SW480 (cell line): ENCODE results near the gene HDAC8.
"Not testable (repeated sequence)": the region's sequence is repeated elsewhere in the genome, so short reads cannot be mapped to it uniquely, and the experiment has no call there.

ENCODE experiments used
- DNase-seq: peaks from one replicate; pipeline ENCODE4 v3.0.0-alpha.2; 2016; ENCODE audit warnings: low spot score

Gene HDAC8

DNA sequence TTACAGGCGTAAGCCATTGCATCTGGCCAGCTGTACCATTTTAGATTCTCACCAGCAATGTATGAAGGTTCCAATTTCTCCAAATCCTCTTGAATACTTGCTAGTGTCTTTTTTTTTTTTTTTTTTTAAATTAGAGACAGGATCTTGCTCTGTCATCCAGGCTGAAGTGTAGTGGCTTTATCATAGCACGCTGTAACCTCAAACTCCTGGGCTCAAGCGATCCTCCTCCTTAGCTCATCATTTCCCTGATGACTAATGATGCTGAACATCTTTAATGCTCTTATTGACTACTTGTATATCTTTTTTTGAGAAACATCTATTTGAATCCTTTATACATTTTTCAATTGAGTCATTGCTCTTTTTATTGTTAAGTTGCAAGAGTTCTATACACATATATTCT is 40.3 kb downstream of the HDAC8 start:
- no peak for DNase-seq

DNA sequence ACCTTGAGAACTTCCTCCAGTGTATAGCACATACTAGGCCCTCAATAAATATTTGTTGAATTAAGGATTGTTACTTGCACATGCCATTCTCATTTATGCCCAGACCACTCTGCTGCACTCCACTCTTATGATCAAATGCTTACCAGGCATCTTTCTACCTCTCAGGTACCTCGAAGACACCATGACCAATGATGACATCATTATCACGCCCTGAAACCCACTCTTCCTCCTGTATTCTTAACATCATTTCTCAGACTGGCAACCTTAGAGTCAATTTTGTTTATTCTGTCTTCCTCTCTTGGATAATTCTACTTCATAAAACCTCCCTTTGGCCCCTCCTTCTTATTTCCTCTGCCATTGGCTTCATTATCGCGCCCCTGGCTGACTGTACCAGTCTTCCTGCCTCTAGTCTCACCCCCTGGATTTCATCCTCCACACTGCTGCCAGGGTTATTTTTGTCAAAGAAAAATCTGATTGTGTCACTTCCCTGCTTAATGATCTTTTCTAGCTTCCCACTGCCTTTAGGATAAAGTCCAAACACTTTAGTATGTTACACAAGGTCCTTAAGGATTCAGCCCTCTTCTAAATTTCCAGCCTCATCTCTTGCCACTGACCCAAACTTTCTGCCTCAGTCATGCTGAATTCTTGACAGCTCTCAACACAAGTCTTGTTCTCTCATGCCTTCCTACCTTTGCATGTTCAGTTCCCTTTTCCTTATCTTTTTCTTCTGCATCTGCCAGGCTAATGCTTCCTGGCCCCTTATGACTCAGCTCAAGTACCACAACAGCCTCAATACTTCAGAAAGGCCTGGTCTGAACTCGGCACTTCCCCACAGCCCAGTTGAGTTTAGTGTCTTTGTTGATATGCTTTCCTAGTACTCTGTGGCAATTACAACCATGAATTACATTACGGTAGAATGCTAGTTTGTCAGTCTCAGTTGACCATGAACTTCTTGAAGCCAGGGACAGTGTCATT is 45.8 kb downstream of the HDAC8 start:
- no peak for DNase-seq

DNA sequence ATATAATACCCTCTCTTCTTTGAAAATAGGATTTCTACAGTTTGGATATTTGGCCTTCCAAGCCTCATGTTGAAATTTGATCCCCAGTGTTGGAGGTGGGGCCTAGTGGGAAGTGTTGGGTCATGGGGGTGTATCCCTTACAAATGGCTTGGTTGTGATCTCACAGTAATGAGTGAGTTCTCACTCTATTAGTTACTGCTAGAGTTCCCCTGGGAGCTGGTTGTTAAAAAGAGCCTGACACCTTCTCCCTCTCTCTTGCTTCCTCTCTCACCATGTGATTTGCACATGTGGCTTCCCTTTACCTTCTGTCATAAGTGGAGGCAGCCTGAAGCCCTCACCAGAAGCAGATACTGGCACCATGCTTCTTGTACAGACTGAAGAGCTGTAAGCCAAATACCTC is 73.9 kb downstream of the HDAC8 start:
- DNase-seq: no peak

DNA sequence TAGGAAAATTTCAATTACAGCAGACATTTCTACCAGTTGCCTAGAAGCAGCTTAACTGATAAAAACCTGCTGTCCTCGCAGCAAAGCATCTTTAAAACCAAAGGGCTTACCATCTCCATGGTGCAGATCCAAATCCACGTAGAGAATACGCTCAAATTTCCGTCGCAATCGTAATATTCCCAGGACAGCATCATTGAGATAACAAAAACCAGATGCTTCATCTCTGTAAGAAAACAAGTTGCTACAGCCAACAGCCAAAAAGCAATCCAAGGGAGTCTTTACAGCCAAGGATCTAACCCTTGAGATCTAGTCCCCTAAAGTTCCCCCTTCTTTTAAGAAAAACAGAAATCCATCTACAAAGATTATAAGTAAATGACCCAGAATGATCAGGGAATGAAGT is 77.6 kb downstream of the HDAC8 start:
- no peak for DNase-seq

DNA sequence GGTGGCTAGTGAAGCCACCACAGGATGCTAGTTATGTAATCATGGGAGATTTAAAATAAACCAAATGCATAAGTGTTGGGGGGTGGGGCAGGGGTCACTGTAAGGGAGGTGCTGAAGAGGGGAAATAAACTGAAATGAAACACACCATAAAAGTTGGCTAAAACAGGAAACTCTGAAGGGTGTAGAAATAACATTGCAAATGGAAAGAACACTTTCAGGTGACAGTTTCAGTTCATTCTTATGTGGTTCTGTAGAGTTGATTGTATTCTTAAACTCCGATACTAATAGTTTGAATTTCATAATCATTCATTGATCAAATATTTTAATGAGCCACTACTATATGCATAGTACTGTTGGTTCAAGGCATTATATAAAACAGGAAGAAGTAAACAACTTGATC is 80.1 kb downstream of the HDAC8 start:
- DNase-seq: no peak

DNA sequence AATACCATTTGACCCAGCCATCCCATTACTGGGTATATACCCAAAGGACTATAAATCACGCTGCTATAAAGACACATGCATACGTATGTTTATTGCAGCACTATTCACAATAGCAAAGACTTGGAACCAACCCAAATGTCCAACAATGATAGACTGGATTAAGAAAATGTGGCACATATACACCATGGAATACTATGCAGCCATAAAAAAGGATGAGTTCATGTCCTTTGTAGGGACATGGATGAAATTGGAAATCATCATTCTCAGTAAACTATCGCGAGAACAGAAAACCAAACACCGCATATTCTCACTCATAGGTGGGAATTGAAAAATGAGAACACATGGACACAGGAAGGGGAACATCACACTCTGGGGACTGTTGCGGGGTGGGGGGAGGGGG is 82.4 kb downstream of the HDAC8 start:
- not testable (repeated sequence) for DNase-seq

DNA sequence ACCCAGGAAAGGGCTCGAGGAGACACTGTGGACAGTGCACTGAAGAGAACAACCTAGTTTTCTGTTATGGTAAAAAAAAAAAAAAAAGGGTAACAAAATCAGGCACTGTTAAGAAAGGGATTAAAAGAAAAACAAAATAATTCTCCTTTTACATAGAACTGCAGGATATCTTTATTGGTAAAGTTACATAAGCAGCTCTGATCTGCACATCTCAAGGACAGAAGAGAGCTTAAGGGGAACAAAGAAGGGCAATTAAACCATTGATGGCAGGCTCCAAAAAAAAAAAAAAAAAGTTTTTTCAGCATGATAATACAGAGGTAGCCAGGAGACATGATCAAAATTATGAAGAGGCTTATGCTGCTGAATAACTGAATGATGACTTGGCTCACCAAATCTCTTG is 85.0 kb downstream of the HDAC8 start:
- no peak for DNase-seq

DNA sequence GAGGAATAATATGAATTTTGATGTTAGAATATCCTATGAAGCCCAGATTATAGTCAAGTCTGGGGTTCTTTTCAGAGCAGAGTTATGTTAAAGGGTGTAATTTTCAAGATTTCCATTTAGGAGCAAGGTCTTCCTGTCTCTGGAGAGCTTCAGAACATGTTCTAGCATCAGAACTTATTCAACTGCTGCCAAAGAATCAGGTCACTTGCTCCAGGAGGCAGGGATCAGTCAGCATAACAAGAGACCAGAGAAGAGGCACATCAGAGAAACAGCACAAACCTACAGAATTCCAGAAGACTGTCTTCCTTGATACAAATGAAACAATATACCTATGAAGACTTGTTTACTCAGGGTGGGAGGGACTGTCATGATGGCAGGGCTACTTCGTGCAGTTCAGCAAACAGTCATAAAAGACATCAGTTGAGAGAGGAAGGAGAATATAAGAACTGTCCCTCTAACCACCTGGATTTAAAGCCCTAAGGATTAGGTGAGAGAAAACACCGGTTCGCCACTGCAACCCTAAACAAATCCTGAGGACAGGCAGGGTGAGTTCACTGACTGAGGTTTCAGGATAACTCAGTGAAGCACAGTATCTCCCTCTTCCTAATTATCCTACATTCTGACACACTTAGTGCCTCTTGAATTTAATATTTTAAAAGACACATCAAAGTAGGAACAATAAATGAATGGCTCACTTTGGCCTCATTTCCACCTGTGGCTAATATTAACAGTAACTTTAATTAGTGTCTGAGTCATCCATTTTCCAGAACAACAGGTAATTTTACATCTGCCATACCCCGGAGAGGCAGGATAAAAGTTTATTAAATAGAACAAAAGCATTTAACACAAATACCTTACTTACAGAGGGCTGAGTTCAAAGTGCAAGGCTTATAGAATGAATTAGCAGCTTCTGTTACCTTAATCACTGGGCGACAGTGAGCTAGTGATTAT is 93.0 kb downstream of the HDAC8 start:
- peak; percentile 7 for DNase-seq

DNA sequence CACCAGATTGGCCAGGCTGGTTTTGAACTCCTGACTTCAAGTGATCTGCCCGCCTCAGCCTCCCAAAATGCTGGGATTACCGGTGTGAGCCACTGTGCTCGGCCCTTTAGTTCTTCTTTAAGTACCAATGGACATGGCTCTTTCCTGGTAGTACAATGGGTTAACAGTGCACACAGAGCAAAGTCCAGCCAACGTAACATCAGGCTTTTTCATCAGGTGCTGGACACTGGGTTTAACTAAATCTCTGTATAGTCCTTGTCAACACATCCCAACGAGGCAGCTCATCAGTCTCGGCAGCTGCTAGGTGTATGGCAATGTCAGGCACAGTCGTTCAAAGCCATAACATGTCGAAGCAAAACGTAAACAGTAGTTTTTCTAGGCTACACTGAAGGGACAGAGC is 93.8 kb downstream of the HDAC8 start:
- DNase-seq: no peak

DNA sequence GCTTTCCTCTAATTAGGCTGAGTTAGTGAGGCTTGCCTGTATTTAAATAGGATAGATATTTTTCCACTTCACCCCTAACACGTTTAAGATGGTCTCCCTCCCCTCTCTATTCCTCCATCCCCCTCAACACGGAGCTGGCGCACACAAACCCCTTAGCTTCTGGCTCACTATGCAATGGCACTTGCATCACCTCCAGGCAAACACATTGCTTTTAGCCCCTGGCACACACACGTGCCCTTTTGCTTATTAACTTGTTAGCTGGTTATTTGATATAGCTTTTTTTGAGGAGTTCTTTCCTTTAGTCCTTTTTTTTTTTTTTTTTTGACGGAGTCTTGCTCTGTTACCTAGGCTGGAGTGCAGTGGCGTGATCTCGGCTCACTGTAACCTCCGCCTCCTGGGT is 94.3 kb downstream of the HDAC8 start:
- no peak for DNase-seq

DNA sequence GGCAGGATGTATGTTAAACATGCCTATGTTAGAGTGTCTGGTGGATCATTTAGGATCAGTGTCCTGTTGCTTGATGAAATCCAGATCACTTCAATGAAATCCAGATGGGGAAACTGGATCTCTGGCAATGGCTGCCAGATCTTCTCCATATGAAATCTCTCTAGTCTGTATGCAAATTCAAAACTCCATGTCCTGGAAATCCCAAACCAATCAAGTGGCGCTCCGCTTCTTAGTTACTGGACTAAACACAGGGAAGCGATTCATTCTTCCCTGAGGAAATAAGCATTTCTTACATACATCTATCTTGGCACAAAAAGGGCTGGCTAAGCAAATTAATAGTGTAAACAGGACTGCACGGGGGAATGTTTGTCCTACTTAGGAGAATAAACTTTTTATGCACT is 94.9 kb downstream of the HDAC8 start:
- no peak for DNase-seq

DNA sequence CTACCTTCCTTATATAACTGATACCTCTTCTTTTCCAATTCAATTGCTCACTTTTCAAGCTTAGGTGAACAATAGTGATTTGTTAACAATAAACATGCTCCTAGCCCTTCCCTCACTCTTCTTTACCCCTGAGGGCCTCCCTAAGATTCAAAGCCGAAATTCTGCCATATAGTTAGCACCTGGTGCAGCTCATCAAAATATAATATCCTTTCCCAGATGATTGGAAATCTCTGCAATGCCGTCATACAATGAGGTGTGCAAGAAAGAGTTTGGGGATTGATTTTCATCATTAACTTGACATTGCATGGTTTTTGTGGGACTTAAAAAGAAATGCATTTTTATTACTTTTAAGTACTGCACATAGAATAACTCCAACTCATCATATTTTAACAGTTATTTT is 95.3 kb downstream of the HDAC8 start:
- no peak for DNase-seq

DNA sequence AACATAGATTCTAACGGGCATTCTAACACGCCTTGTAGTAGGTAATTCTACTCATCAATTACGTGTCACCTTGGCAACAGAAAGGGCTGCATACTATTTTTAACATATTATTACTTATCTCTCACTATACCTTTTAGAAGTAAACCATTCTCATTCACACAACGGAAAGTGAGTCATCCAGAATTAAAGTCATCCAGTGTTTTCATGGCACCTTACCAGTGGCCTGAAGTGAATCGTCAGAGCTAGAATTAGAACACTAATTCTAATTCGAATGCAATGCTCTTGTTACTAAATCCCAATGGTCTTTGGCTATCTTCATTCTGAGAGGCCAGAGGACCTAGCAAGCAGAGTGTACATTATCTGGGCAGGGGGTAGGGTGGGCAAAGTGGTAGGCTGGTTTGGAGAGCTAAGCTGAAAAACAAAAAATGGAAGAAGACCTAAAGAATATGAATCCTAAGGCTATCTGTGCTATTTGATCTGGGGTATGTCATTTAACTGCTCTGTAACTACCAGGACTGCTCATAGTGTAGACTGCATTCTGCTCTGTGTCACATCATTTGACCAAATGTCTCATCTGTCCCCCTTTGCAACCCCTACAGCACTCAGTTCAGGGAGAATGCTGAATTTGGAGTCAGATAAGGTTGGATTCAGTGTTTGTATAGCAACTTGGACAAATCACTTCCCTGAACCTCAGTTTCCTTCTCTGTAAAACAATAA is 96.5 kb downstream of the HDAC8 start:
- no peak for DNase-seq

DNA sequence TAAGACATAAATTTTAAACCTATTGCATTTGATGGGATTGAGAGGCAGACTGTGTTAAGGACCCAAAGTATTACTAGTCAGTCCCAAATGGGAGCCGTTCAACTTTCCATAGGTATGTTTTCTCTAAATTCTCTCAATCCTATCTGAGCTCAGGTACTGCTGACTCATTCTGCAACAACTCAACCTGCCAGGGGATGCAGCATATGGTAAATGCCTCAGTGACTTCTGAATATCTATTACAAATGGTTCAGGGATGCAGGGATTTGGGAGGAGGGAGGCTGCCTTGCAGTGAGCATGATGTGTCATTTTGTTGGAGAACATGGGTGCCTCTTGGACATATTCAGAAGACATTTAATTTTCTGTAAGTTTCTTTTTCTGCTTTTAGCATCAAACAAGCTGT is 97.3 kb downstream of the HDAC8 start:
- DNase-seq: no peak

DNA sequence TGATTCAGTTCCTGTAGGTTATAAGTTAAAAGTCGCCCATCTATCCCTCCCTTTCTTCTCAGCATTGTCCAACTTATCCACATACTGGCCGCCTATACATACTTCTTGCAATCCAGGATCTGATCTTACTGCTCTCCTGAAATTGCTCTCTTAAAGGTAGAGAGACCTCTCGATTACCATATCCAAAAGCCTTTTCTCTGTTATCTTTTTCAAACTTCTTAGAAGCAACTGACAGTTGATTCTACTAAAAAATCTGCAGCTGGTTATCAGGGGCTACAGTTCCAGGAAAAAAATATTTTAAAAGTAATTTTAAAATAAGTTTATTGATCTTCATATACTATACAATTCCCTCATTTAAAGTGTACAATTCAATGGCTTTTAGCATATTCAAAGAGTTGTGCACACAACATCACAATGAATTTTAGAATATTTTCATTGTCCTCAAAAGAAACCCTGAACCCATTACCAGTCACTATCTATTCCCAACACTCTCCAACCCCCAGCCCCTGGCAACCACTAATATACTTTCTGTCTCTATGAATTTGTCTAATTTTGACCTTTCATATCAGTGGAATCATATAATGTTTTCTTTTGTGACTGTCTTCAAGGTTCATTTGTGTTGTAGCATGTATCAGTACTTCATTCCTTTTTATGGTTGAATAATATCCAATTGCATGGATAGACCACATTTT is 102.0 kb downstream of the HDAC8 start:
- DNase-seq: no peak

DNA sequence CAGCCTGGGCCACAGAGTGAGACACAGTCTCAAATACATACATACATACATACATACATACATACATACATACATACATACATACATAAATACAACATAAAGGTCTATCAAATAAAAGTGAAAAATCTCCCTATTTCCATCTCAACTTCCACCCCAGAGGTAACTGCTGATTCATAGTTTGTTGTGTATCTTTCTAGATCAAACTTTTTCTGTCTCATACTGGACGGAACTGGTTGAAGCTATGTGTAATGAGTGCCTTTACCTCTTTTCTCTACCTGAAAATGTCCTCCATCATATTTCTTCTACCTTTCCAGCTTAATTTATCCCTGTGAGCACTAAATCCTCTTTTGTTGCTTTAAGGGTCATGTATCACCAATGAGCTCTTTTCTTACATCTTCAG is 102.5 kb downstream of the HDAC8 start:
- DNase-seq: no peak

DNA sequence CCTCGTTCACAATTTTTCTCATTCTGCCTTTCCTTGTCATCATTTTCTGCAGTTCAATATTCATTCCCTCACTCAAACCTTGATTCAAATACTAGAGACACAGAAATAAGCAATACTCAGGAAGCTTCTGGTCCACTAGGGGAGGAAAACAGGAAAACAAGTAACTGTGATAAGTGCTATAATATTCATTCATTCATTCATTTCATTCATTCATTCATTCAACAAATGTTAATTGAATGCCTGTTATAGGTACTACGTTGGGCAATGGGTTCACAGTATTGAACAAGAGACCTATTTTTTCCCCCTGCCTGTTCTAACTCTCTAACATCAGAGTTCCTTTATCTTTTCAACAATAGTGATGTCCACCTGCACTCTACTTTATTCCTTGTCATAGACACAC is 104.0 kb downstream of the HDAC8 start:
- no peak for DNase-seq

DNA sequence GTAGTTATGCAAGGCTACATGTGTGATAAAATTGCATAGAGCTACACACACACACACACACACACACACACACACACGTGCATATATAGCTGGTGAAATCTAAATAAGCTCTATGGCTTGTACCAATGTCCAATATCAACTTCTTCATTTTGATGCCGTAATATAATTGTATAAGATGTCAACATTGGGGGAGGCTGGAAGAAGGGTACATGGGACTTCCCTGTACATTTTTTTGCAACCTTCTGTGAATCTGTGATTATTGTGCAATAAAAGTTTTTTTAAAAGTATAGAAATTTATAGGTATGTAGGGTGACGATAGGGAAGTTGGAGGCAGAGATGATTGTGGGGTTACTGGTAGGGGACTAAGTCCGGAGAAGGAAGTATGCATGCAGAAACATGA is 105.5 kb downstream of the HDAC8 start:
- DNase-seq: no peak

DNA sequence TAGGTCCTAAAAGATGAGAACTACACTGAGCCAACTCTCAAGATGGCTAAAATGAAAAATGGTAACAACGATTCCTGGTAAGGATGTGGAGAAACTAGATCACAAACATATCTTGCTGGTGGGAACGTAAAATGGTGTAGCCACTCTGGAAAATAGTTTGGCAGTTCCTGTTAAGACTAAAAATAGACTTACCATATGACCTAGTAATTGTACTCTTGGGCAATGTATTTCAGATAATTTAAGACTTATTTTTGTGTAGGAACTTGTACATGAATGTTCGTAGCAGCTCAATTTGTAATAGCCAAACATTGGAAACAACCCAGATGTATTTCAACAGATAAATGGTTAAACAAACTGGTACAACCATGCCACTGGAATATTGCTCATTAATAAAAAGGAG is 106.2 kb downstream of the HDAC8 start:
- DNase-seq: no peak

DNA sequence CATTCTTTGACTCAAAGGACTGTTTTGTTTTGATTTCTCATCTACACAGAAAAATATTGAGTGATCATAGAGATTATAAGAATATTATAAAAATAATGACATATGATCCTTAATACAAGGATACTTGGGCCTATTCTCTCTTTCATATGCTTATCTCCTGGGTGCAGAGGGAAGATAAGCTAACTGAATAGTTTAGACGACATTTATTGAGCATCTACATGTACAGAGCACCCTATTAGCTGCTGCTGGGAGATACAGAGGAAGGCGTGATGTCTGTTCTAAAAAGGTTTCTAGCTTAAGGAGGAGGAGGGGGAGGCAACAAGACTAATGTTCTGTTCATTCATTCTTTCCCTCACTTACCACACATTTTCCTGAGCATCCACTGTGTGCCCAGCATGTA is 106.8 kb downstream of the HDAC8 start:
- no peak for DNase-seq

DNA sequence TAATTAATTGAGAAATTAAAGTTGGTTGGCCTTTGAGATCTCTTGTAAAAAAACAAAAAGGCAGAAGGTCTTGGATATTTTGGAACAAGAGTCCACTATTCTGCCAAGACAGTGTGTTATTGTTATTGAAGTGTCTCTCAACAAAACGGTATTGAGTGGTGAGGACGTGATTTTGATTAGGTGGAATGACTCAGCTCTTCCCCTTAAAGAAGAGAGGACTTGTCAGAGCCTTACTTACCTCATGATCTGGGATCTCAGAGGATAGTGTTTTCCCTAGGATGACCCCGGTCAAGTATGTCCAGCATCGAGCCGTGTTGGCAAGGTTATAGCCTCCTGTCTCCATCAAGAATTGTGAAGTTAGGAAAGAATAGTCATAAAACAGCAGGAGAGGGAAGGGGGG is 110.9 kb downstream of the HDAC8 start:
- DNase-seq: no peak

DNA sequence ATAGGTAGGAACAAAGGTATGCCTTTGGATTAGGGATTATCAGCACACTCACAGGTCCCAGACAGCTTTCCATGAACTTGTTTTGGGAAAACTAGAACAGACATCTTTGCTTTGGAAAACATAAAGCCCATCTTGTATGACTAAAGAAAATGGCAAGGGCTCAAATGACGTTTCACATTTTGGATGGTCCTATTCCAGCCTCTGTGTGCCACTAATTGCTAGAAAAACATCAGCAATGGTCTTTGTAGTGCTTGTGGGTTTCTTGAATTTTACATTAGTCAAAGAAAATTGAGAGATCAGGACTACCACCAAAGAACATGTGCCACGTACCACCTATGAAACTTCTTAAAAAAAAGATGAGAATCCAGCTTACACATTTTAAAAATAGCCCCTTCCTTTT is 111.4 kb downstream of the HDAC8 start:
- DNase-seq: no peak
